ENCODE measurements around the gene GTSF1L. TPM values are rescaled to one million over a fixed set of nuclear protein-coding genes. Genes with fewer than 3 reads are reported as not detected.

Gene GTSF1L
- total RNA-seq, 1 experiment from 2014 or later, result not detected

DNA sequence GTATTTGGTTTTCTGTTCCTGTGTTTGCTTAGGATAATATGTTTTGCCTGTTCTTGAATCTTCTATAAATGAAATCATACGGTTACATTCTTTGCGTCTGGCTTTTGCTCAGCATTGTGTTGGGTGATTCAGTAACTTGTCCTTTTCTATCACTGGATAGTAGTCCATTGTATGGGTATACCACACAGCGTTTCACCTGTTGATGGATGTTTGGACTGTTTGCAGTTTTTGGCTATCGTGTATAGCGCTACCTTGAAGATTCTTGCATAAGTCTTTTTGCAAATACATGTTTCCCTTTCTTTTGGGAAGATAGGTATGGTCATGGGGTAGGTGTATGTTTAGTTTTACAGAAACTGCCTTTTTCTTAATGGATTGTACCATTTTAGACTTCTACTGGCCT is 50.4 kb downstream of the GTSF1L start:
- no peak for DNase-seq
- no peaks in the 10 kb centered on the region for H3K4me1 ChIP-seq (ENCODE audit: insufficient read depth, low read length)
- H3K4ac ChIP-seq (ENCODE audit: low read depth, low read length), result no peak overlapping the region
- no peaks in the 10 kb centered on the region for H3K27me3 Mint-ChIP-seq (ENCODE audit: low read depth)
- H3K23me2 ChIP-seq (ENCODE audit: insufficient read length, low read depth, low read length, poor library complexity, severe bottlenecking), result no peaks in the 10 kb centered on the region
- H3K56ac ChIP-seq (ENCODE audit: insufficient read length, low read depth, low read length), result no peak overlapping the region
- H3K36me3 Mint-ChIP-seq (ENCODE audit: insufficient read depth in 1 of 3, low read depth in 3 of 3), result peaks cover 21 to 71% (median 65%) of the 10 kb centered on the region in 3 experiments
- no peak overlapping the region for H2BK15ac ChIP-seq (ENCODE audit: low read depth, low read length)
- H3K79me1 ChIP-seq (ENCODE audit: insufficient read depth, low read depth, low read length, poor library complexity, severe bottlenecking), result peaks cover 3% of the 10 kb centered on the region
- no peak overlapping the region for H2BK12ac ChIP-seq (ENCODE audit: insufficient read length, low read depth, low read length)
- H3K27ac ChIP-seq (ENCODE audit: insufficient read length, low read depth, low read length), result no peak overlapping the region
- H3K4me2 ChIP-seq (ENCODE audit: insufficient read depth, insufficient read length, low read length), result no peak overlapping the region
- H4K5ac ChIP-seq (ENCODE audit: insufficient read length, low read depth, low read length), result no peak overlapping the region
- H4K20me1 ChIP-seq (ENCODE audit: control insufficient read depth, insufficient read depth, insufficient read length), result no peaks in the 10 kb centered on the region
- H3K23ac ChIP-seq (ENCODE audit: insufficient read length, low read depth, low read length), result no peak overlapping the region
- H2BK120ac ChIP-seq (ENCODE audit: low read depth, low read length, poor library complexity, severe bottlenecking), result no peak overlapping the region
- peaks cover 3% of the 10 kb centered on the region; the same call in 1 of the 2 replicates for H3K79me2 ChIP-seq (ENCODE audit: insufficient read depth, low read length)
- H4K8ac ChIP-seq (replicated peaks; ENCODE audit: insufficient read length, low read depth, low read length), result no peak overlapping the region
- H3K27ac Mint-ChIP-seq, result no peak overlapping the region
- H3K18ac ChIP-seq (ENCODE audit: insufficient read length, low read depth, low read length), result no peak overlapping the region
- no peaks in the 10 kb centered on the region for H3K27me3 ChIP-seq (ENCODE audit: insufficient read depth, low read length)
- H2BK5ac ChIP-seq (ENCODE audit: insufficient read length, low read length), result no peak overlapping the region
- no peak overlapping the region for H3T11ph ChIP-seq (ENCODE audit: low read length)
- no peak overlapping the region for H3K14ac ChIP-seq (ENCODE audit: insufficient read depth, low read length)
- no peak overlapping the region for H2BK20ac ChIP-seq (ENCODE audit: low read depth, low read length, poor library complexity, severe bottlenecking)
- no peak overlapping the region for H2AFZ ChIP-seq (ENCODE audit: low read length)
- H3K9me3 Mint-ChIP-seq, result no peaks in the 10 kb centered on the region; a peak in 1 of 5 replicates
- no peak overlapping the region for H3K4me3 Mint-ChIP-seq
- TF ChIP-seq, protein P1, sequence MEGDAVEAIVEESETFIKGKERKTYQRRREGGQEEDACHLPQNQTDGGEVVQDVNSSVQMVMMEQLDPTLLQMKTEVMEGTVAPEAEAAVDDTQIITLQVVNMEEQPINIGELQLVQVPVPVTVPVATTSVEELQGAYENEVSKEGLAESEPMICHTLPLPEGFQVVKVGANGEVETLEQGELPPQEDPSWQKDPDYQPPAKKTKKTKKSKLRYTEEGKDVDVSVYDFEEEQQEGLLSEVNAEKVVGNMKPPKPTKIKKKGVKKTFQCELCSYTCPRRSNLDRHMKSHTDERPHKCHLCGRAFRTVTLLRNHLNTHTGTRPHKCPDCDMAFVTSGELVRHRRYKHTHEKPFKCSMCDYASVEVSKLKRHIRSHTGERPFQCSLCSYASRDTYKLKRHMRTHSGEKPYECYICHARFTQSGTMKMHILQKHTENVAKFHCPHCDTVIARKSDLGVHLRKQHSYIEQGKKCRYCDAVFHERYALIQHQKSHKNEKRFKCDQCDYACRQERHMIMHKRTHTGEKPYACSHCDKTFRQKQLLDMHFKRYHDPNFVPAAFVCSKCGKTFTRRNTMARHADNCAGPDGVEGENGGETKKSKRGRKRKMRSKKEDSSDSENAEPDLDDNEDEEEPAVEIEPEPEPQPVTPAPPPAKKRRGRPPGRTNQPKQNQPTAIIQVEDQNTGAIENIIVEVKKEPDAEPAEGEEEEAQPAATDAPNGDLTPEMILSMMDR (conservative IDR thresholded peaks at IDR 0.05), result no peak
- H2AK5ac ChIP-seq (ENCODE audit: insufficient read length, low read length), result no peak overlapping the region
- H3K4me1 Mint-ChIP-seq, result peaks cover 6 to 9% of the 10 kb centered on the region in 2 experiments
- H4K91ac ChIP-seq (ENCODE audit: insufficient read length, low read depth, low read length), result no peak overlapping the region
- WGBS (ENCODE audit: extremely low coverage, insufficient read length, low lambda C conversion rate), result no CpG with 5 or more reads among the region's 5 CpGs
- H3K9me3 ChIP-seq (ENCODE audit: control insufficient read depth, low read depth, low read length), result no peaks in the 10 kb centered on the region
- H3K9ac ChIP-seq (ENCODE audit: extremely low read depth, insufficient read length, low read length), result no peak overlapping the region

Other genes starting within 250 kb of the GTSF1L start
- 17.4 and 19.9 TPM in 2 replicates for gene L3MBTL1, start 219.3 kb downstream of the GTSF1L start, total RNA-seq (2021)
- not detected in 2 replicates for gene SGK2, start 168.0 kb downstream of the GTSF1L start, total RNA-seq (2021)
- gene IFT52, start 136.1 kb downstream of the GTSF1L start, total RNA-seq (2021), result 44.5 and 45.5 TPM in 2 replicates
- 159 and 165 TPM in 2 replicates for gene MYBL2, start 59.9 kb downstream of the GTSF1L start, total RNA-seq (2021)
- gene TOX2, start 187.8 kb upstream of the GTSF1L start, total RNA-seq (2021), result 1.7 and 2.0 TPM in 2 replicates